ES-I3 (cell line): ENCODE results near the gene LMAN2.

ENCODE experiments used
- H3K36me3 ChIP-seq: 2 replicates; pipeline ENCODE4 v1.6.1; 2013; ENCODE audit warnings: mild to moderate bottlenecking, low read length, control low read depth, moderate library complexity; ENCODE audit not compliant: insufficient read depth
- H3K4me1 ChIP-seq: 2 replicates; pipeline ENCODE4 v1.6.1; 2013; ENCODE audit warnings: mild to moderate bottlenecking, control low read depth, low read length; ENCODE audit not compliant: insufficient read depth
- H3K9ac ChIP-seq: 2 replicates; pipeline ENCODE4 v1.6.1; 2013; ENCODE audit warnings: low read depth, mild to moderate bottlenecking, low read length, moderate library complexity
- H3K9me3 ChIP-seq: 2 replicates; pipeline ENCODE4 v1.6.1; 2013; ENCODE audit warnings: mild to moderate bottlenecking, low read length, moderate library complexity; ENCODE audit not compliant: control insufficient read depth, insufficient read depth

The LMAN2 gene

DNA sequence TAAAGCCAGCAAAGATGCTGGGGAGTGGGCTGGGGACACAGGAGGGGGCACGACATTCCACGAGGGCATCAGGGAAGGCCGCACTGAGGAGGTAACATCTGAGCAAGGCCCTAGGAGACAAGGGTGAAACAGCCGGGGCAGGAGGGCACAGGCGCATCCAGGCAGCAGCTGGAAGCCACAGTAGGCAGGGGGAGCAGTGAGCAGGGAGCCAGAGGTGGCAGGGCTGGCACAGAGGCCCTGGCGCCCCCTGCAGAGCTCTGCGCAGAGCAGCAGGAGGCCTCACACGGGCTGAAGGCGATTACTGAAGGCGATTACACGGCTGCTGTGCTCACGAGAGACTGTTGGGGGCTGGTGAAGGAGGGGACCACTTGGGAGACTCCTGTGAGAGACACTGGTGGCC lies 15.4 kb downstream of the LMAN2 start:
- Histone ChIP-seq H3K9ac (no peak overlapping the region), H3K4me1 (peaks cover 12% of the 10 kb centered on the region), H3K36me3 (peaks cover 15% of the 10 kb centered on the region), H3K9me3 (no peaks in the 10 kb centered on the region)

DNA sequence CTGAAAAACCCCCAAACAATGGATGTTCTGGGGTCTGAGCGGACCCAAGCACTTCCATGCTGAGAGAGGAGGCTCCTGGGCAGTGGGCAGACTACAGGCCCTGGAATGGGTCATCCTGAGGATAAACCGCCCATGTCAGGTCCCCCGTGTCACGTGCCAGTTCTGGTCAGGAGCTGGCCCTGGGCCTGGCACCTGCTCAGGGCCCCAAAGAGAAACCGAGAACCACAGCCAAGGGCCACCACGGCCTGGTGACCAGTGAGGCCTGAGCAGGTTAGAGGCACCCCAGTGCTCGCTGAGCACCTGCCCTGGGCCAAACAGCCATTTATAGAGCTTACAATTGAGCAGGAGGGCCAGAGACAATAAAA lies 15.8 kb downstream of the LMAN2 start:
- Histone ChIP-seq H3K4me1 (peaks cover 12% of the 10 kb centered on the region), H3K36me3 (peaks cover 15% of the 10 kb centered on the region), H3K9ac (no peak overlapping the region), H3K9me3 (no peaks in the 10 kb centered on the region)

- peaks cover 15% of the 10 kb centered on the region for H3K36me3 ChIP-seq
- H3K9me3 ChIP-seq = no peaks in the 10 kb centered on the region
- H3K4me1 ChIP-seq = peaks cover 12% of the 10 kb centered on the region
- H3K9ac ChIP-seq = no peak overlapping the region
Observed at GRCh38 chr5:177334781-177335700, 16.4 kb downstream of the LMAN2 start.

DNA sequence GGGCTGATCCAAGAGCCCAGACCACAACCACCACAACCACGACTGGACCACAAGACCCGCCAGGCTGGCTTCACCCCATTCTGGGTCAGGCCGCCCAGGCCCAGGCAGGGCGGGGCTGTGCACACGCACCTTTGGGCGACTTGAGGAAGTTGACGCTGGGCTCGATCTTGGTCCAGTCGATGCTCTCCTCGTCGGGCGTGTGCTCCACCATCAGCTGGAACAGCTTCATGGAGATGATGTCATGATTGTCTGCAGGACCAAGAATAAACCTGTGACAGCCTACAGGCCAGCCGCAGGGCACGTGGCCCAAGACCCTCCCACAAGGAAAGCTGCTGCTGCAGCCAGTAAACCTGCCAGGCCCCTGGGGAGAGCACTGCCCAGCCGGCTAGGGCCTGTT lies 17.3 kb downstream of the LMAN2 start:
- Histone ChIP-seq H3K9ac (no peak overlapping the region), H3K36me3 (peaks cover 15% of the 10 kb centered on the region), H3K9me3 (no peaks in the 10 kb centered on the region), H3K4me1 (peaks cover 9% of the 10 kb centered on the region)

DNA sequence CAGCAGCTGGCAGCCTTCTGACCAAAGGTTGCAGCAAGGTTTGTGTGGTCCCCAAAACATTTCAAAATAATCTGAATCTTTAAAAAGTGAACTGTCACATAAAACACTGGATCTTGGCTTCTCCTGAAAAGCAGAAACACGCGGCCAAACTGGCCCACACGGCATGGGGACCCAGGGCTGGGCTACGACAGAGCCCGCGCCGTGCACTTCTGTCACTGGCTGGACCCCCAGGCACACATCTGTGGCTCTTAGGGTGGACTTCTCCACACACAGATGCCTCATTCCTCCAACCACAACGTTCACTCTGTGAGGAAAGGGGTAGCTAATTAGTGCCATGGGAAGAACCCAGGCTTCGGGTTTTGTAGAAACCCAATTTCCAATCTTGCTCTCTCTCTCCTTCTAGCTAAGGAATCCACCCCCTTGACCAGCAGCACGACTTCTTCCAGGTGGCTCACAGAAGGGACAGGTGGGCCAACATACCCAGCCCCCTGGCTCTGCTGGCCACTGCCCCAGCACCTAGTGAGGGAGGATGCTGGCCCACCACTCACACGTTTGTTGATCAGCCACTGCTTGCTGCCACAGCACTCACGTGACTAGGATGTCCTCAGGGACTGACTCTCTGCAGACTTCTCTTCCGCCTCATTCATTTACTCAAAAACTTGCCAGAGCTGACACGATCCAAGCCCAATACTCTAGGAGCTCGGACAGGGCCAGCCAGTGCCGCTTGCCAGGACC lies 17.9 kb downstream of the LMAN2 start:
- Histone ChIP-seq H3K36me3 (peaks cover 15% of the 10 kb centered on the region), H3K4me1 (peaks cover 3% of the 10 kb centered on the region; the same call in 1 of the 2 replicates), H3K9me3 (no peaks in the 10 kb centered on the region), H3K9ac (no peak overlapping the region)

- H3K9me3 ChIP-seq = no peaks in the 10 kb centered on the region
- H3K4me1 ChIP-seq = peaks cover 5% of the 10 kb centered on the region
- peaks cover 15% of the 10 kb centered on the region for H3K36me3 ChIP-seq
- H3K9ac ChIP-seq = no peak overlapping the region
Observed at GRCh38 chr5:177332896-177333260, 18.6 kb downstream of the LMAN2 start.

GRCh38 chr5:177332031-177332895 lies 19.2 kb downstream of the LMAN2 start:
- no peaks in the 10 kb centered on the region for H3K9me3 ChIP-seq
- no peak overlapping the region for H3K9ac ChIP-seq
- H3K4me1 ChIP-seq = peaks cover 11% of the 10 kb centered on the region
- peaks cover 15% of the 10 kb centered on the region for H3K36me3 ChIP-seq

- H3K36me3 ChIP-seq = peaks cover 15% of the 10 kb centered on the region
- peaks cover 10% of the 10 kb centered on the region for H3K4me1 ChIP-seq
- no peaks in the 10 kb centered on the region for H3K9me3 ChIP-seq
- no peak overlapping the region for H3K9ac ChIP-seq
Observed at GRCh38 chr5:177330991-177331842, 20.3 kb downstream of the LMAN2 start.

- H3K9ac ChIP-seq = no peak overlapping the region
- peaks cover 22% of the 10 kb centered on the region for H3K4me1 ChIP-seq
- peaks cover 8% of the 10 kb centered on the region for H3K36me3 ChIP-seq
Observed at GRCh38 chr5:177329883-177330282, 21.6 kb downstream of the LMAN2 start.

DNA sequence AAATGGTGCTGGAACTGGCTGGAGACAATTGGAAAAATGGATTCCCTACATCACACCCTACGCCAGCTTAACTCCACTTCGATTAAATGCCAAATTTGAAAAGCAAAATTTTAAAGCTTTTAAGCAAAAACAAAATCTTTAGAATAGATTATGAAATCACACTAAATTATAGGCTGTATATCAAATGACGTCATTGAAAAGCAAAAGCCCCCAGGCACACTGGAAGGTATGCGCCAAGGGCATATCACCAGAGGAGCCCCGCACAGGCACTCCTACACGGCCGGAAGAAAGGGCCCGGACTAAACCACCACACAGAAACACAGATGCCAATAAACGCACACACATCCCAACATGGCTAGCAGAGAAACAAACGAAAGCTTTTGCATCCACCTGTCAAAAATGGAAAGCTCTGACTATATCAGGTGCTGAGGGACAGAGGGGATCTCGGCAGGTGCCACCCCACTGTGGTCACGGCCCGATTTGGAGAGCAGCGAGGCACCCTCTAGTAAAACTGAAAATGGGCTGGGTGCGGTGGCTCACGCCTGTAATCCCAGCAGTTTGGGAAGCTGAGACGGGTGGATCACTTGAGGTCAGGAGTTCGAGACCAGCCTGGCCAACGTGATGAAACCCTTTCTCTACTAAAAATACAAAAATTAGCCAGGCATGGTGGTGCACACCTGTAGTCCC lies 22.8 kb downstream of the LMAN2 start:
- no peaks in the 10 kb centered on the region for H3K9me3 ChIP-seq
- H3K4me1 ChIP-seq = peaks cover 24% of the 10 kb centered on the region
- peaks cover 2% of the 10 kb centered on the region for H3K36me3 ChIP-seq
- no peak overlapping the region for H3K9ac ChIP-seq

More at GRCh38 chr5:177329883-177330282, 21.6 kb downstream of the LMAN2 start:
- no peaks in the 10 kb centered on the region for H3K9me3 ChIP-seq

- Histone ChIP-seq H3K9me3 (no peaks in the 10 kb centered on the region), H3K4me1 (peaks cover 24% of the 10 kb centered on the region), H3K36me3 (no peaks in the 10 kb centered on the region; the same call in 1 of the 2 replicates), H3K9ac (no peak overlapping the region)
Observed at GRCh38 chr5:177327539-177328522, 23.6 kb downstream of the LMAN2 start.

GRCh38 chr5:177325868-177326381 lies 25.5 kb downstream of the LMAN2 start:
- Histone ChIP-seq H3K9ac (no peak overlapping the region), H3K9me3 (no peaks in the 10 kb centered on the region), H3K4me1 (peaks cover 24% of the 10 kb centered on the region)

More at GRCh38 chr5:177325868-177326381, 25.5 kb downstream of the LMAN2 start:
- no peaks in the 10 kb centered on the region; the same call in 1 of the 2 replicates for H3K36me3 ChIP-seq
